Effector CD4-positive, alpha-beta T cell (primary cell): Measurements from ENCODE around the gene EMP2. TPM values are rescaled to one million over a fixed set of nuclear protein-coding genes. Genes with fewer than 3 reads are reported as not detected.
"Not testable (repeated sequence)": the region's sequence is repeated elsewhere in the genome, so short reads cannot be mapped to it uniquely, and the experiment has no call there.

Source experiments
- DNase-seq: peaks from one replicate; pipeline ENCODE4 v3.0.0-alpha.2; 2020
- total RNA-seq: gene quantifications from one replicate; lab custom pipeline; 2026; lab: John Stamatoyannopoulos, UW

EMP2 gene, protein sequence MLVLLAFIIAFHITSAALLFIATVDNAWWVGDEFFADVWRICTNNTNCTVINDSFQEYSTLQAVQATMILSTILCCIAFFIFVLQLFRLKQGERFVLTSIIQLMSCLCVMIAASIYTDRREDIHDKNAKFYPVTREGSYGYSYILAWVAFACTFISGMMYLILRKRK
- not detected for total RNA-seq

DNA sequence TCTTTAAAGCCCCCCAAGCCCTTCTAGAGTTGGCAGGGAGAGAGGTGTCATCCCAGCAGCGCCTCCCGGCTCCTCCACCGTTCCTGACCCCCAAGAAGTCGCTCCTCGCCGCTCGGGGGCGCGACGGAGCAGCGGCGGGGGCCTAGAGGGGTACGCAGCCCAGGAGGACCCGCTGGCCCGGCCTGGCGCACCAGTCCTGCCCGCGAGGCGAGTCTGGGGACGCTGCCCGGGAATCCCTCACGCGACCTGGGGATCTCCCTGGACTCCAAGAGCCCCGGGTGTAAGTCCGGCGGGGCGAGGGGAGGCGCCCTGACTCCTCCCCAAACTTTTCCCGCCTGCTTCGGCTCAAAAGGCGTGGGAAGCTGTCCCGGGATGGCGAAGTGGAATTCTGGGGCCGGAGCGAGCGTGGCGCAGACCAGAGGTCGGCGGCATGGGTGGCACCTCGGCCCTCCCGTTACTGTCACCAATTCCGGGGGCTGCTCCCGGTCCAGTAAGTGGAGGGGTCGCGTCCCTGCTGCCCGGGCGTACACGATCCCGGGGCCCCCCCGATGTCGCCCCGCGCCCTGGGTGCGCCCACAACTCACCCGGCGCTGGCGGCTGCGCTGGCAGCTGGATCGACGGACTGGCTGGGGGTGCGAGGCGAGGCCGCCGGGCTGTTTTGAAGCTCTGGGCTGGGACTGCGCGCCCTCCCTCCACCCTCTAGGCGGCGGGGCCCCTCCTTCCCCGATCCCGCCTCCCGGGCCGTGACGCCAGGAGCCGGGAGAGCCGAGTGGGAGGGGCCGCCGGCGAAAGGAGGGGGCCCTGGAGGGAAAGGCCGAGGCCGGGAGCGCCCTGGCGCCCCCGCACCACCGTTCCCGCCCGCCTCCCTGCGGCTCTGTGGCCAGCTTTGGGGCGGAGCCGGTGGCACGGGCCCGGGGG, at the start of gene EMP2:
Gene EMP2 (minus strand): TSS at position 634 of the 918 bp plus-strand sequence. CDS start 32,981 bp downstream, outside the sequence.
- no peak for DNase-seq

DNA sequence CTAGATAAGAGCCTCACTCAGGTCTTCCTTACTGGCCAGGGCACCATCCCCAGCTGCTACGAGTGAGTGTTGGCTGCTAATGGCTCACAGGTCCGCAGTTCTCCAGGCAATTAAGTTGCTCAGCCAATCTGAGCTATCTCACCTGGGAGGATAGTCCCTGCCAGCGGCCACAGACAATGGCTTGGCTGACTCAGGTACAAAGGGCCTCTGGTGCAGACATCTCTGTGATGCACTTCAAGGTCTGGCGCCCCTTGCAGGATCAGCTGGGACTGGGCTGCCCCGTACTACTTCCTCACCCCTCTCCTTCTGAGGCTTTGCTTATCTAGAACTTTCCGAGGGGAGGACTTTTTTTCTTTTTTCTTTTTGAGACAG, 49.2 kb upstream of the EMP2 start:
- DNase-seq = no peak

DNA sequence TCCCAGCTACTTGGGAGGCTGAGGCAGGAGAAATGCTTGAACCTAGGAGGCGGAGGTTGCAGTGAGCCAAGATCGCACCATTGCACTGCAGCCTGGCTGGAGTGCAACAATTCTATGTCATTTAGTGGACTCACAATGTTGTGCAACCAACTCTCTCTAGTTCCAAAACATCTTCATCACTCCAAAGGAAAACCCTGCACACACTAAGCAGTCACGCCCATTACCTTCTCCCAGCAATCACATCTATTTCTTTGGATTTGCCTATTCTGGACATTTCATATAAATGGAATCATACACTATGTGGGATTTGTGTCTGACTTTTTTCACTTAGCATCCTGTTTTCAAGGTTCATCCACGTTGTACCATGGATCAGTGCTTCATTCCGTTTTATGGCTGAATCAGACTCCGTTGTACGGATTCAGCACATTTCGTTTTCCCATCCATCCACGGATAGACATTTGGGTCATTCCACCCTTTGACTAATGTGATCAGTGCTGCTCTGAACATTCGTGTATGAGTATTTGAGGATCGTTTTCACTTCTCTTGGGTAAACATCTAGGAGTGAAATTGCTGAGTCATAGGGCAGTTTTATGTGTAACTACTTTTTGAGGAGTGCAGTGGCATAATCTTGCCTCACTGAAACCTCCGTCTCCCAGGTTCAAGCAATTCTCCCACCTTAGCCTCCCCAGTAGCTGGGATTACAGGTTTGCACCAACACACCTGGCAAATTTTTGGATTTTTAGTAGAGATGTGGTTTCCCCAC, 45.4 kb upstream of the EMP2 start:
- DNase-seq = no peak

DNA sequence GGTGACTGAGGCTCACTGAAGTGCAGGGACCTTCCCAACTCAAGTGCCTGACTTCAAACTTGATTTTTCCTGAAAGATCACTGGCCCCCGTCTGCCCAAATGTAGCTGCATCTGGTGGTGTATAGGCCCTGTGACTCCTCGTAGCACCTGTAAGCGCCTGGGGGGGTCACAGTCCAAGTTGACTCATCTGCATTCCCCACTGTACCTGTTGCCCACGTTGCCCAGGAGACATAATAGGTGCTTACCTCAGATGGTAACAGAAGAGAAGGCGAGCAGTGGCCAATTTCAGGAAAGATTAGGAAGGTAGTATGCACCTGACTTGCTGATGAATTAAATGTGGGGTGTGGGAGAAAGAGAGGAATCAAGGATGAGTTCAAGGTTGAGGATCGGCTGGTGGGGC, 44.1 kb upstream of the EMP2 start:
- DNase-seq = no peak

DNA sequence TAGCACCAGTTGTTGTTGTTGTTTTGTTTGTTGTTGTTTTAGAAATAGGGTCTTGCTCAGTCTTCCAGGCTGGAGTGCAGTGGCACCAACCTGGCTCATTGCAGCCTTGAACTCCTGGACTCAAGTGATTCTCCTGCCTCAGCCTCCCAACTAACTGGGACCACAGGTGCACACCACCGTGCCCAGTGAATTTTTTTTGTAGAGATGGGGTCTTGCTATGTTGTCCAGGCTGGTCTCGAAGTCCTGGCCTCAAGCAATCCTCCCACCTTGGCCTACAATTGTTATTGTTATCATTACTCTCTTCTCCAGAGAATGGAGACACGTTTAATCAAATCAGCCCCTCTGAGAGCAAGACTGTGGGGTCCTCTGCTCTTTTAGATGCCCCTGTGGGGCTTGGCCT, 42.7 kb upstream of the EMP2 start:
- no peak for DNase-seq

DNA sequence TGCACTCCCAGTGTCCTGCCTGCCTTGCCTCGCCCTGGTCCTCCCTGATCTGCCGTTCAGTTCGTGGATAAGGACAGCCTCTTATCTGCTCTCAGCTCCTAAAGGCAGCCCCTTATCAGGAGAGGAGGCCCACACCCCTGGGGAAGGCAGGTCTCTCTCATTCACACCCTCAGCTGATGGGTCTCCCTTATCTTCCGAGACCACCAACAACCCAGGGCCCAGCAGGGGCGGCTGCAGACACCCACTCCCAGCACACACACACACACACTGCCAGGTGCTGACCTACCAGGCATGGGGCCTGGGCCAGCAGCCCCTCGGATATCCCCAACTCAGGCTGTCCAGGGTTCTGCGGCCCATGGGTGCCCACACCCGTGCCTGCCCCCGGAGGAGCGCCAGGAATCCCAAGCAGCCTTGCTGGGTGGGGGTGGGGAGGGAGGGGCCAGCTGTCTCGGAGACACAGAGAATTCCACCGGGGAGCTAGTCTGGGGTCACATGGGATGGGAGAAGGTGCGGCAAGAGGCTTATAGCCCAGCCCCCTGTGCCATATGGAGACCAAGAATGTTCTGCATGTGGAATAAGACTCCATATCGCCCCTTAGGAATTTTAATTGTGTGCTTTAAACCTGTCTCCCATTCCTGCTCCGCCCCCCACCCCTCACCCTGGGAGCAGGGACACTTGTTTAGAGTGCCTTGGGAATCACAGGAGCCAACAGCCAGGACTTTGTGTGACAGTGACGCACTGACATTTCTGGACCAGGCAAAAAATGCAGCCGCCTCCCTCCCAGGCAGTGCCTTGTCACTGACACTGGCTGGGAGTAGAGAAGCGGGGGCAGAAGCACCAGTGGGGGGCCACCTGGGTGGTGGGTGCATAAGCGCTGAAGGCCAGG, 41.9 kb upstream of the EMP2 start:
- no peak for DNase-seq

DNA sequence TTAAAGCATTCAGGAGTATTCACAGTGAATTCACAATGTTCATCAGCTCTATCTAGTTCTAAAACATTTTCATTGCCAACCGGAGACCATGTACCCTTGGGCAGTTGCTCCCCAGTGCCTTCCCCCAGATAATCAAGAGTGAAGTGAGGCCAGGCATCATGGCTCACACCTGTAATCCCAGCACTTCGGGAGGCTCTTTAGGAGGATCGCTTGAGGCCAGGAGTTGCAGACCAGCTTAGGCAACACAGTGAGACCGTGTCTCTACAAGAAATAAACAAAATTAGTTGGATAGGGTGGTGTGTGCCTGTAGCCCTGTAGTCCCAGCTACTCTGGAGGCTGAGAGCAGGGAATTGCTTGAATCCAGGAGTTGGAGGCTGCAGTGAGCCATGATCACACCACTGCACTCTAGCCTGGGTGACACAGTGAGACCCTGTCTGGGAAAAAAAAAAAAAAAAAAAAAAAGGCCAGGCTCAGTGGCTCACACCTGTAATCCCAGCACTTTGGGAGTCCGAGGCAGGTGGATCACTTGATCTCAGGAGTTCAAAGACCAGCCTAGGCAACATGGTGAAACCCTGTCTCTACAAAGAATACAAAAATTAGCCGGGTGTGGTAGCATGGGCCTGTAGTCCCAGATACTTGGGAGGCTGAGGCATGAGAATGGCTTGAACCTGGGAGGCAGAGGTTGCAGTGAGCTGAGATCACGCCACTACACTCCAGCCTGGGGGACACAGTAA, 41.0 kb upstream of the EMP2 start:
- not testable (repeated sequence) for DNase-seq

DNA sequence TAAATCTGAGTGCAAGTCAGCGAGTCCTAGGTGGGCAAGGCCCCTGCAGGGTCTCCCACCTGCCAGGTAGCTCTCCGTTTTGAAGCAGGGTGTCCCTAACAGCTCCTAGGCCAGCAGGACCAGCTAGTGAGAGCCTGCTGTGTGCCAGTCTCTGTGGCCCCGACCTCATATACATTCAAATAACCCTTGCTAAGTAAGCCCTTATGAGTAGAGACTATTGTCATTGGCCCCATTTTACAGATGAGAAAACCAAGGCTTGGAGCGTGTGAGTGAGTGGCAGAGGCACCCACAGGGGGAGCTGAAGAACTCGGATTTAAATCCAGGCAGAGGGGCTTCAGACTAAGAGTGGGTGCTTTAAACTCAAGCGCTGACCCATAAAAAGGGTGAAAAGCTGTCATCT, 39.7 kb upstream of the EMP2 start:
- no peak for DNase-seq

DNA sequence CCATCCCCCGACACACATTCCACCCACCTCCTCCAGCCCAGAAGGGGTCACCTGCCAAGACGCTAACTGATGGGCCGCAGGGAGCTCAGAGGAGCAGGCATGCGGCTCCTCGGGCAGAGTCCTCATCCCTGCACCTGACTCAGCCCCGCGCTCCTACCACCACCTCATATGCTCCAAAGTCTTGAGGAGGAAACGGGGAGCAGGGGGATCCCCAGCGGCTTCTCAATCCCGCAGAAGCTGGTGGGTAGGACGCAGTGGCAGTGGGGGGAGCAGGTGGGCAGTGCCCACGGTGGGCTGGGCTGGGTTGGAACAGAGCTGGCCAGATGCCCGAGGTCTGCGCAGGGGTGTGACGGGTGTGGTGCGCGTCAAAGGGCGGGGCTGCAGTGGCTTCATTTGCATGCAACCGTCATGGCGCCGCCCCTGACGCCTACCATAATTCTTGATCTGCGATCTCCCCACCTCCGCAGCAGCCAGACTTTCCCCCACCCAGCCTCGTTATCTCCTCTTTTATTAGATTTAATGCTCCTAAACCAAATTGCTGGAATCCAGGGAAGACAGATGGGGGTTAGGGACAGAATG, 39.0 kb upstream of the EMP2 start:
- DNase-seq = no peak

DNA sequence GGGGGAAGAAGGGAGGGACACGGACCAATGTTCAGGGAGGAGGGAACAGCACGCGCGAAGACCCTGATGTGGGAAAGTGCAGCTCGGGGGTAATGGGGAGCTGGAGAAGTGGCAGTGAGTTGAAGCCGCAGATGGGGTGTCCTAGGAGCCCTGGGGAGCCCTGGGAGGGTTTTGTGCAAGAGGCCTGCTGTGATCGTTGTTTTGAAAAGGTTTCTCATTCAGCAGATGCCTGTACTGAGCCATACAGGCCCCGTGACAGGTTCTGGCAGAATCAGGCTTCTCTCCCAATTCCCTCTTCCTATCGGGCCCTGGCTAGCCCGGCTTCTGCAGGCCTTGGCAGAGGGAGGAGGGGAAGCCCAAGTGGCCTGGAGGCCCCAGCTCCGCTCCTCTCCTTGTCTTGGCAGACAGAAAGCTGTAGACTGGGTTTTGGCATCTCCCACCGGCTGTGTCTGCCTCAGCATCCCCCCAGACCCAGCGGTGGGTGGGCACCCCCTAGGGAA, 38.4 kb upstream of the EMP2 start:
- no peak for DNase-seq

DNA sequence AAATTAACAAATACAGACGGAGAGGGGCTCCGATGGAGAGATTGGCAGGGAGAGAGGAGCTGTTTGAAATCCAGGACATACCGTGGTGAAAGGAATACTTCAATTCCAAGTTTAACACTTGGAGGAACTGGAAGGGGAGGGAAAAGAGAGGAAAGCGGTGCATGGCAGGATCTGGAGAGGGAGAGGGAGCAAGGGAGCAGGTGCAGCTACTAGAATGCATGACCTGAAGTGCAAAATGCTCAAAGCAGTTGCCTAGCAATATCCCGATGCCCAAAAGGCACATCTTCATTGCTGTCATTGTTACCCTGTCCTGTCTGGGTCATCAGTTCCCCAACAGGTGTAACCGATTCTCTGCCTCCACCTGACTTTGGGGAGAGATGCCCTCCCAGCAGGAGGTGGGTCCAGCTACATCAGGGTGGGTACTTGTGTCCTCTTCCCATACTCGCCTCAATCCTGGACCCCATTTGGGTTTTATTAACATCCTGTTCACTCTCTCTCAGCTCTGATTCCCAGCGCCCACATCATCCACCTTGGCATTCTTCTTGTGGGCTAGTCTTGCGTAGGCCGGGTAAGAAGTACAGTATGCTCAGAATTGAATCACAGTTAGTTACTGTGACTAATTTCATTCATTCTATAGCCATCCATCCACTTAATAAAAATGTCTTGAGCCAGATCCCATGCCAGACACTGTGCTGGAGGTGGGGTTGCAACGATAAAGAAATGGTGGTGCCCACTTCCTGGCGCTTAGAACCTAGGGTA, 37.4 kb upstream of the EMP2 start:
- DNase-seq = no peak

DNA sequence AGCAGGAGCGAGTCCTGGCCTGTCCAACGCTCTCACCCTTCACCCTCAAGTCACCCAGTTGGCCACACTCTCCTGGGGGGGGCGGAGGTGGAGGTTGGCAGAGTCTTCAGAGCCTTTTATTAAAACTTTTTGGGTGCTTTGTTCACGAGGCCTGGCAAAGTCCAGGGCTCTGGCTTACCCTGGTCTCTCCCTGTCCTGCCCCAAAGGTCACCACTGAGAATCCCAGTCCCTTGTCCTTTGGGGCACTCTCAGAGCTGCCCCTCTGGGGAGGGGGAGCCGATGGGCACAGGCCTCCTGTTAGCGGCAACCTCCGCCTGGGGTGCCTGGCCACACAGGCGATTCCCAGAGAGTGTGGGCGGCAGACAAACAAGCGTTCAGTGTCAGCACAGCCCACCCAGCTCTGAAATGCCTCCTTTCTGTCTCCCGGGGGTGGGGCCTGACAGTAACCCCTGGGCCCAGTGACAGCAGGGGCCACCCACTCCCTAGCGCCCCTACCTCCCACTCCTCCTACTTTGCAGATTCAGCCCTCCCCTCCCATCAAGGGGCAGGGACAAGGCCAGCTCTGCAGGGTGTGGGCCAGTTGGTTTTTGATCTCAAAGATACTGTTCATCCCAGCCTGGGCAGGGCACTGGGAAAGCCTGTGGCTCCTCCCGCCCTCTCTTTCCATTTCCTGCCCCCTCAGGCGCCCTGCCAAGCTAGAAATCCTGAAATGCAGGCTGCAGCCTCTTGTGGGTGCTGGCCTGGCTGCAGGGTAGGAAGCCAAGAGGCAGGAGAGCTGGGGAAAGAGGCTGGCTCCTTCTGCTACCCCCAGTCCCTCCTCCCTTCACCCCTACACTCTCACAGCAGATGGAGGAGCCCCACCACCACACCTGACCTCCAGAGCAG, 36.6 kb upstream of the EMP2 start:
- DNase-seq = no peak

DNA sequence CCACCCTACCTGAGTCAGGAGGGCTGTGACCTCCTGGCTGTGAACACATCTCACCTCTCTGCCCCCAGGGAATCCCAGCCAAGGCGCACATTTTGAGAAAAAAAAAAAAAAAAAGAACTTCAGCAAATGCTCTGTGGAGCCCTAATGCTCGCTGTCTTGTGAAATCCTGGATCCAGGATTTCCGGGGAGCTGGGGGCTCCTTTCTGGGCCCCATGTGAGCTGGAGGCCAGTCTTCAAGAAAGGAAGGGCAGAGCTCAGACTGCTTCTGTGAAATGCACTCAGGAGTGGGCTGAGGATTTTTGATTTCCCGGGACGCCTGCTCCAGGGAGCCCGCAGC, 36.0 kb upstream of the EMP2 start:
- no peak for DNase-seq

DNA sequence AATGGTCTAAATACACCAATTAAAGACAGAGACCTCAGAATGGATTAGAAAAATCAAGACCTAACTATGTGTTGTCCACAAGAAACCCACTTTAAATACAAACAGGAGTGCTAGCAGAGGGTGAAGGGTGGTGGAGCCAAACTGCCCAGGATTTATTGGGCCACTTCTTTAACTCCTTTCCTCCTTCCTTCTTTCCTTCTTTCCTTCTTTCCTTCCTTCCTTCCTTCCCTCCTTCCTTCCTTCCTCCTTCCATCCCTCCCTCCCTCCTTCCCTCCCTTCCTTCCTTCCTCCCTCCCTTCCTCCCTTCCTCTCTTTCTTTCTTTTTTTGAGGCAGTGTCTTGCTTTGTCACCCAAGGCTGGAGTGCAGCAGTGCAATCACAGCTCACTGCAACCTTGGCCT, 34.3 kb upstream of the EMP2 start:
- no peak for DNase-seq

DNA sequence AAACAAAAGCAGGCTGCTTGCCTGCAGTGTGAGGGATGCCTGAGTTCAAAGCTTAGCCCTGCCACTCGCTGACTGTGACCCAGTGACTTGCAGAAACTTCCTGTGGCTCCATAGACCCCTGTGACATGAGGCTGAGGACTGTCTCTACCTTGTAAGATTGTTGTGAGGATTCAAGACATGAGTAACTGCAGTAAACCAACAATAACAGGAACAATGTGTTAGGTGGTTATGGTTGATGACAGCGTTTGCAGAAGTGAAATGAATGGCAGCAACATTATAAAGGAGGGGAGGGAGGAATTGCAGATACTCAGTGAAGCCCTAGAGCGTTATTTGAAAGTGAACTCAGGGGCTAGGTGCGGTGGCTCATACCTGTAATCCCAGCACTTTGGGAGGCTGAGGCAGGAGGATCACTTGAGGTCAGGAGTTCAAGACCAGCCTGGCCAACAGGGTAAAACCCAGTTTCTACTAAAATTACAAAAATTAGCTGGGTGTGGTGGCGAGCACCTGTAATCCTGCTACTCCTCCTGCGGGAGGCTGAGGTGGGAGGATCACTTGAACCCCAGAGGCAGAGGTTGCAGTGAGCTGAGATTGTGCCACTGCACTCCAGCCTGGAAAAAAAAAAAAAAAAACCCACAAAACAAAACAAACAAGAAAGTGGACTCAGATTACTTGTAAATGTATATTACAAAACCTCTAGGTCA, 33.5 kb upstream of the EMP2 start:
- no peak for DNase-seq

DNA sequence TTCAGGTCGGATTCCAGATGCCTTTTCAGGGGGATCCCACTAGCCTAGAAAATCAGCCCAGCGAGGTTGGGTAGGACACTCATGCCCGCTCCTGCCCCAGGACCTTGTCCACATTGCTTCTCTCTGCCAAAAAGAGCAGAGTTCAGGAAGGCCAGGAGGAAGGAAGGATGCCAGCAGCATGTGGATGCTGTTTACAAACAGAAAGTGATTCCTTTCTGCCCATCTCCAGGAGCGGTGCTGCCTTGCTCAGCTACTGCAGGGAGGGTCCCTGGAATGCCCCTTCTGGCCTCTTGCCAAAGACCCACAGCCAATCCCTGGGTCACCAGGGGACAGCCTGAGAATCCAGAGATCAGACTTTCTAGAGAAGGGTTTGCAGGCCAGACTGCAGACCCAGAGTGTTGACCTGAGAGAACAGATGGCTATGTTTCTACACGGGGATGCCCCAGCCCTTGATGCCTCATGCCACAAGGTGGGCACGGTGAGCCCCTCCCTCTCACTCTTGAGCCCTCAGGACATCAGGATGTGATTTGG, 32.3 kb upstream of the EMP2 start:
- DNase-seq = no peak

DNA sequence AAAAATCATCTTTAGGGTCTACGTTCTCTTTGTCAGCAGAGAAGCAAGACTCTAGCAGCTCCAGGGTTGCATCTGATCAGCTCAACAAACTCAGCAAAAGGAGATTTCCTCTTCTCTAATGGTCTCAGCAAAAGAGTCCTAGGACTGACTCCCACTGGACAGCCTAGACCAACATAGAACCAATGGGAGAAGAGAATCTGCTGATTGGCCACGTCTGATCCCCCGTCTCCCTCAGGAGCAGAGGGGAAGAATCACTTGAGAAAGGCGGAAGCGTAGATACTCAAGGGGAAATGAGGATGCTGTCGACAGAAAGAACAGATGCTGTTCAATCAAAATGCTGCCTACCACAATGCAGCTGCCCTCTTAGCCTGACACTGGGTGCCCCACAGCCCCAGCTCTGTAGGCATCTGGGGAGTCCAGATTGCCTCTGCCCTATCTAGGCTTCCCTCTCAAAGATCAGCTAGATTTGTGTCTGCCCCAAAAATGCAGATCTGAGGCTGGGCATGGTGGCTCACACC, 31.5 kb upstream of the EMP2 start:
- DNase-seq = no peak

DNA sequence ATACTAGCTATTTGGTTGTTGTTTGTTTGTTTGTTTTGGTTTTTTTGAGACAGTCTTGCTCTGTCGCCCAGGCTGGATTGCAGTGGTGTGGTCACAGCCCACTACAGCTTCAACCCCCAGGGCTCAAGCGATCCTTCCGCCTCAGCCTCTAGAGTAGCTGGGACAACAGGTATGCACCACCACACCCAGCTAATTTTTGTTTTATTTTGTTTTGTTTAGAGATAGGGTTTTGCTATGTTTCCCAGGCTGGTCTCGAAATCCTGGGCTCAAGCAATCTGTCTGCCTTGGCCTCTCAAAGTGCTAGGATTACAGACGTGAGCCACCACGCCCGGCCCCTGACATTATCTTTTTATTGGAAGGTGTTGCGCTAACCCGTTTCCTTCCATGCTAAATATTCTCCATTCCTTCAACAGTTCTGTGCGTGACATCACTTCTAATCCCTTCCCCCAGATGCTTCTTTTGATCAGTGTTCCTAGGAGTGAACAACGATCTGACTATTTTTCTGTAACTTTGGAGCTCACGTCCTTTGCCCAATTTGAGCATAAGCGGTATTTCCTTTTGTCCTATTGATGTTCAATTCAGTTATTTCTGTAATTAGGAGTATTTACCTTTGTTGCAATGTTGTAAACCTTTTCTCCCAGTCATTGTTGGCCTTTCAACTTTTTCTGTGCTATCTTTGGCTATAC, 30.2 kb upstream of the EMP2 start:
- no peak for DNase-seq
